Kidney tubule cell (primary cell): ENCODE results near the gene GALM.
"Not testable (repeated sequence)": the region's sequence is repeated elsewhere in the genome, so short reads cannot be mapped to it uniquely, and the experiment has no call there.

Experiments used
- DNase-seq: peaks from one replicate; pipeline ENCODE4 v3.0.0-alpha.2; 2018; ENCODE audit warnings: low spot score

Gene GALM

GRCh38 chr2:38711558-38711957, 45.6 kb downstream of the GALM start:
- DNase-seq: no peak

- no peak for DNase-seq
Observed at GRCh38 chr2:38712413-38712812, 46.5 kb downstream of the GALM start.

DNA sequence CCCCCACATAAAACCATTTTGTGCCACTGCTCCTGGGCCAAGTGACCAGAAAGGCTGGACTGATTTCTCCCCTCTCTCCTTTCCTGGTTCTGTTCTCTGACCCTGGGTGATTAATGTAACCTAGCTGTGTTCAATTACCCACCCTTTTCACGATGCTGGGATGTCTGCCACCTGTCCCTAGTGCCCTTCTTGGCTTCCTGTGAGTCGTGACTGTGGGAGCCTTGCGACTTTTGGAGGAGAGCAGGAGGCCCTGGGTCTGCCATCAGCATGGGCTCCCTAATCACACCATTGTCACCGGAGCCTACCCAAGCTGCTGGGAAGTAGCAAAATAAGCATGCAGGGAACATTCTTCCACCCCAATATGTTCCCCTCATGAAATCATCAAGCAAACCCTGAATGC, 47.0 kb downstream of the GALM start:
- DNase-seq: no peak

GRCh38 chr2:38713338-38713737, 47.4 kb downstream of the GALM start:
- no peak for DNase-seq

DNA sequence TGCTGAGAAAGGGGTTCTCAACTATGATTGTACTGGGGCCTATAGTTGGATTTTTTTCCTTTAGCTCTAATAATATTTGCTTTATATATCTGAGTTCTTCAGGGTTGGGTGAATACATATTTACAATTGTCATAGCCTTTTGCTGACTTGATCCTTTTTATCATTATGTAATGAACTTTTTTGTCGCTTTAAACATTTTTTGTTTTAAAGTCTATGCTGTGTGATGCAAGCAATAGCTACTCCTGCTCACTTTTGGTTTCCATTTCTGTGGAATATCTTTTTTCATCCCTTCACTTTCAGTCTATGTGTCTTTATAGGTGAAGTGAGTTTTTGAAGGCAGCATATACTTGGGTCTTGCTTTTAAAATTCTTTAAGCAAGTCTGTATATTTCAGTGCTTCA, 49.0 kb downstream of the GALM start:
- DNase-seq: not testable (repeated sequence)

GRCh38 chr2:38716185-38716584, 50.3 kb downstream of the GALM start:
- no peak for DNase-seq

- no peak for DNase-seq
Observed at GRCh38 chr2:38718601-38719000, 52.7 kb downstream of the GALM start.

- DNase-seq: no peak
Observed at GRCh38 chr2:38719706-38720105, 53.8 kb downstream of the GALM start.

DNA sequence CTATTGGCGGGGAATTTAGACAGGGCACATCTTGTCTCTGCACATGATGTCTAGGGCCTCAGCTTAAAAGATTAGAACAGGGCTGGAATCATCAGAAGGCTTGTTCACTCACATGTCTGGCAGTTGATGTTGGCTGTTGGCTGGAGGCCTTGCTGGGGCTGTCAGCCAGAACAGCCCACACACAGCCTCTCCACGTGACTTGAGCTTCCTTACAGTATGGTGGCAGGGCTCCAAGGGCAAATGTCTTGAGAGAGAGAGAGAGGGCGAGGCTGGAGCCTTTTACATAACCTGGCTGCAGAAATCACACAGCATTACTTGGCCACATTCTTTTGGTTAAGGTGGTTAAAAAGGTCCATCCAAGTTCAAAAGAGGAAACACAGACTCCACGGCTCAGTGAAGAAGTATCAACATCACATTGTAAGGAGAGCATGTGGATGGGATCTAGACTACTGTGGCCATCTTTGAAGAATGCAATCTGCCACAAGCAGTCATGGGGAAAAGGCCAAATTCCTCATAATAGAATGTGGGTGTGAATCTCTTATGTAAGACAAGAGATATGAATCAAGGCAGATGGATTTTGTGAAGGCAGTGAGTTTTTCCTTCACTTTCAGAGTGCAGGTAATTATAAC, 54.8 kb downstream of the GALM start:
- DNase-seq: peak; percentile 100

DNA sequence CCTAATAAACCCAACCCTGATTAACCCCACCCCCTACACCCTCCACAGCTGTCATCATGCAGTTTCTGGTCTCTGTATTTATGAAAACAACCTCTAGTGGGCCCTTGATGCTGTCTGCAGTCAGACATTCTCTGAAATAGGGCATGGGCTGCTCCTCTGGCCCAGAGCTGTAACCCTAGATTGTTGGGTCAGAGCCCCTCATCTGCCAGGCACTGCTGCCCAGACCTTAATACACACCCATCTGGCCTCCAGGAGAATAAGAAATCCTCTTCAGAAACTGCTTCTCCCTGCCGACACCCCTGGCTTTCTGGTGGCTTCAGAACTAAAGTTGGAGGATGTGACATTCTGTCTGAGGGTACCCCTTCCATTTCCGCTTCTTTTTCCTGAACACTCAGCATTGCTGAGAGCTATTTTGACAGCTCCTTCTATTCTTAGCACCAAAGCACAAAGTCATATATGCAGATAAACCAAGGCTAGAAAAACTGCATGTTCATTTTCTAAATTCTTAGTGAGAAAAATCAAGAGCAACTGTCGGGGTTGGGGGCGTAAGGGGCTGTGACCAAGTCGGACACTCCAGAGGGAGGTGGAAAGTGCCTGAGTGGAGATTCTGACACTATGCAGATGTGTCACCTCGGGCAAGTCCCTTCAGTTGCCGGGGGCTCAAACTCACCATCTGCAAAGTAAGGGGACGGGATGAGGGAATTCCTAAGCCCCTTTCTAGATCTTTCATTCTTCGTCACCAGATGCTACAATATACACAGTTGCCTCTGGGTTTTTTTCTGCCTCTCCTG, 56.6 kb downstream of the GALM start:
- no peak for DNase-seq

DNA sequence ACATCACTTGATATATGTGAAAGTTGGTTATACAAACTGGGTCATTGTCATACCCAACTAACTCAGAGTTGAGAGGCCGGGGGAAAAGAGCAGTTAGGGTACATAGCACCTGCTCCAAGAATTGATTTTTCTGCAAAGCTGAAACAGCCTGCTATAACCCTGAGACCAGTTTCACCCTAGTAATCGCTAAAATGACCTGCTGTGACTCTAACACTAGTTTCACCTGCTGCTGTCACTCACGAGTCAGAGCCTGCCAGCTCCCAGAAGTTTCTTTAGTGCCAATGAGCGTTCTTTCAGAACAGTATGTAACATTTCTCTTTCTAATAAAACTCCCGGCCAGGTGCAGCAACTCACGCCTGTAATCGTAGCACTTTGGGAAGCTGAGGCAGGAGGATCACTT, 57.3 kb downstream of the GALM start:
- no peak for DNase-seq

DNA sequence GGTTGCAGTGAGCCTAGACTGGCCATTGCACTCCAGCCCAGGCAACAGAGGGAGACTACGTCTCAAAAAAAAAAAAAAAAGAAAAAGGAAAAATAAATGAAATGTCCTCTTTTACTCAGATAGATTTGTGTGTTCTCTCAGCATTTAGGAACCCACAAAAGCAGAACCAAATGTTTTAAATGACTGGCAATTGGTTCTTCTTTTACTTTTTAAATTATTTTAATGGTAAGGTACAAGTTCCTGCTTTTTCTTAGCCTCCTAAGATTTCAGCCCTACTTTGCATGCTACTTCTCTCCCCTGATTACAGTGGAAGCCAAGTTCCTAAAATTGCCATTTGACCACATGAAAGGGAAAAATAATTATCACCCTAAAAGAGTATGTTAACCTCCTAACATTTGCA, 61.7 kb downstream of the GALM start:
- no peak for DNase-seq

DNA sequence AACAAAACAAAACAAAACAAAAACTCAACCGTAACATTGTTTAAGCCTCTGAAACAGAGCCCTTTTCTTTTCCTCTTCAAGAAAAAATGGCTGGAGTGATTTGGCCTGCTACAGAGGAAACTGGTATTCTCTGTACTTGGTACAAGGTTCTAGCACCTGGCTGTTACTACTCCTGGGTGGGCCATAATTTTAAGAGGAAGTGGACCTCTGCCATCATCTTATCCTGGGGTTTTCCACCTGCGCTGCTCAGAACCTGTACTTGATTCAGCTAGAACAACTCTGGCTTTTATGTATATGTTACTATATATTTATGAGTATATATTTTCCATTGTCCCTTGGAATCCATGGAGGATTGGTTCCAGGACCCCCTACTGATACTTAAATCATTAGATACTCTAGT, 62.8 kb downstream of the GALM start:
- DNase-seq: no peak

DNA sequence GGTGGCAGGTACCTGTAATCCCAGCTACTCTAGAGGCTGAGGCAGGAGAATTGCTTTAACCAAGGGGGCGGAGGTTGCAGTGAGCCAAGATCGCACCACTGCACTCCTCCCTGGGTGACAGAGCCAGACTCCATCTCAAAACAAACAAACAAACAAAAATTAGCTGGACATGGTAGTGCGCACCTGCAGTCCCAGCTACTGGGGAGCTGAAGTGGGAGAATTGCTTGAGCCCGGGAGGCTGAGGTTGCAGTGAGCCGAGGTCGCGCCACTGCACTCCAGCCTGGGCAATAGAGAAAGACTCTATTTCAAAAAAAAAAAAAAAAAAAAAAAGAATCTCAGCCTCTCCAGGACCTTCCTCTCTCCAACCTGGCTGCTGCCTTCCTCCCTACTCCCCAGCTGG, 65.2 kb downstream of the GALM start:
- DNase-seq: no peak

DNA sequence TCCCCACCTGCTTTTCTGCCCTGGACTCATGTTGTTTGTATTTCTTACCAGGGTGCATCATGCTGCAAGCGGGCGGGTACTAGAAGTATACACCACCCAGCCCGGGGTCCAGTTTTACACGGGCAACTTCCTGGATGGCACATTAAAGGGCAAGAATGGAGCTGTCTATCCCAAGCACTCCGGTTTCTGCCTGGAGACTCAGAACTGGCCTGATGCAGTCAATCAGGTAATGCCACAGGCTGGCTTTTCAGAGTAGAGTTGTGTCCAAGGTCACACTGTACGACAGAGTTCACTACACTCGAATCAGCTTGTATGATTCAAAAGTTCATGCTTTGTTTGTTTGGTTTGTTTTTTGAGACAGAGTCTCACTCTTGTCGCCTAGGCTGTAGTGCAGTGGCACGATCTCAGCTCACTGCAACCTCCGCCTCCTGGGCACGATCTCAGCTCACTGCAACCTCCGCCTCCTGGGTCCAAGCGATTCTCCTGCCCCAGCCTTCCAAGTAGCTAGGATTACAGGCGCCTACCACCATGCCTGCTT, 65.8 kb downstream of the GALM start:
- DNase-seq: no peak

DNA sequence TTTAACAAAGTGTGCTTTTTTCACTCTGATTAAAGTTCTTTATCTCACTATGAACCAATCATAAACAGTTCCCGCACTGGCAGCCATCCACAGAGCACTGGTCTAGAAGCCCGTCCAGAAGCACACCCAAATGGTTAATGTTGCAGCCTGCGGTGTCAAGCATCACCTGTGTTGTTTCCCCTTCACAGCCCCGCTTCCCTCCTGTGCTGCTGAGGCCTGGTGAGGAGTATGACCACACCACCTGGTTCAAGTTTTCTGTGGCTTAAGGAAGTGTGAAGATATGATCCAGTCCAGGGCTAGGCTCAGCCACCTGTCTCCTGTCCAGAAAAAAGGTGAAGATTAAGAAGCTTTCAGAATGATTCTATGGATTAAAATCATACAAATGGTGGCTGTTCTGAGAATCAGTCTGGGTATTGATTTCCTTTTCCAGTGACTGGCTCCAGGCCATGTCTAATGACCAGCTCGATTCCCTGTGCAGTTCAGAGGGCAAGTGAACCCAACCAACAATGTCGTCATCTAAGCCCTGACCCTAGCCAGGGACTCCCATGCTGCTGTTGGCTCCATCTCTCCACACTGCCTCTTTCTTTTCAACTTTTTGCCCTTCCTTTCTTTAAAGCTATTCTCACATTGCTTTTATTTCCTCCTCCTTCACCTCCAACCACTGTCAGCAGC, 67.5 kb downstream of the GALM start:
- no peak for DNase-seq

DNA sequence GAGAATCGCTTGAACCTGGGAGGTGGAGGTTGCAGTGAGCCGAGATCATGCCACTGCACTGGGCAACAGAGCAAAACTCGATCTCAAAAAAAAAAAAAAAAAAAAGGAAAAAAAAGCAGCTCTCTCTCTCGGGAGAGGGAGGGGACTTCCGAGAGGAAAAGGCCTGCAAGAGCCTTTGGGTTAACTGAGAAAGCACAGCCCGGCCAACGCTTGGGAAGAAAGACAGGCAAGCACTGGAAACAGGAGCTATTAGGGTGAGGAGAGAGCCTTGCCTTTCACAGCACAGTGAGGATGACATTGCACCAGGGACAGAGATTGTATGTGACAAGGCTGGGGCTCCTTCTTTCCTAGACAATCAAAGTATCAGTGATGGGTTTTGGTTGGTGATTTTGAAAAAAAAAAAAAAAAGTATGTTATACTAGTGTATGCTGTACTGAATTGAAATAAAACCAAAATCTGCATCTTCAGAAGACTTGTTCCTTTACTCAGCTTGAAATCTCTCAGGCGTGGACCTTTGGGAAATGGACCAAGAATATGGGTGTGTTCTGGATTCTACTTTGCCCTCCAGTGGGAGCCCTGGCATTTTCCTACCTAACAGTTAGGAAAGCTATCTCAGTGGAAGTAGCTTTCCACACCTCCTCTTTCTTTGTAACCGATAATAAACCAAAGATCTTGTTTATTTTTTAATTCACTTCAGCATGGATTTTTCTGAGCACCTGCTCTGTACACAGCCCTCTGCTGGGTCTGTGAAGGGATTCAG, 68.6 kb downstream of the GALM start:
- no peak for DNase-seq

- no peak for DNase-seq
Observed at GRCh38 chr2:38735999-38736320, 70.0 kb downstream of the GALM start.

GRCh38 chr2:38737000-38737698, 71.2 kb downstream of the GALM start:
- DNase-seq: not testable (repeated sequence)

DNA sequence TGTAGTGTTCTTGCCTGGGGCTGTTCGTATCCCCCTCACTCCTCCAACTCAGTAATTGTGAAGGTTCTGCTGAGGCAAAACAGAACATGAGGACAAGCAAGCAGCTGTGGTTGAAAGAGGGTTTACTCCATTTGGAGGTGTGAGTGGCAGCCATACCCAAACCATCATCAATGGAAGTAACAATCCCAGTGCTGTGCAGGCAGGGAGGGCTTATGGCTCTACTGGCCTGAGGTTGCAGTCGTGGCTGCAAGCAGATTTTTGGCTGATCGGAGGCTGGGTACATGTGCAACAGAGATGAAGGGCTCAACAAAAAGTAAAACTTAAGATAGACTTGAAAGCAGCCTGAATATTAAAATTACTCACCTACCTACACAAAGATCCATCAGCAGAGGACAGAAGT, 72.0 kb downstream of the GALM start:
- DNase-seq: no peak

DNA sequence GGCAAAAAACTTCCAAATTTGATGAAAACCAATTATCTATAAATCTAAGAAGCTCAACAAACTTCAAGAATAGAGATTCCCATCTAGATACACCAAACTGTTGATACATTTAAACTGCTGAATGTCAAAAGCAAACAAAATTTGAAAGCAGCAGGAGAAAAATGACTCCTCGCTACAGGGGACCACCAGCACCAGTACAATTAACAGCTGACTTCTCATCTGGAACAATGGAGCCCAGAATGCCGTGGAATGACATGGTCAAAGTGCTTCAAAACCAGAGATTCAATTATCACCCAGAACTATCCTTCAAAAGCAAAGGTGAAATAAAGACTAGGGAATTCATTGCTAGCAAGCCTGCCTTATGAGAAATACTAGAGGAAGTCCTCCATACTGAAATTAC, 73.6 kb downstream of the GALM start:
- no peak for DNase-seq
